ENCODE measurements around the gene ATN1.

The ATN1 gene

DNA sequence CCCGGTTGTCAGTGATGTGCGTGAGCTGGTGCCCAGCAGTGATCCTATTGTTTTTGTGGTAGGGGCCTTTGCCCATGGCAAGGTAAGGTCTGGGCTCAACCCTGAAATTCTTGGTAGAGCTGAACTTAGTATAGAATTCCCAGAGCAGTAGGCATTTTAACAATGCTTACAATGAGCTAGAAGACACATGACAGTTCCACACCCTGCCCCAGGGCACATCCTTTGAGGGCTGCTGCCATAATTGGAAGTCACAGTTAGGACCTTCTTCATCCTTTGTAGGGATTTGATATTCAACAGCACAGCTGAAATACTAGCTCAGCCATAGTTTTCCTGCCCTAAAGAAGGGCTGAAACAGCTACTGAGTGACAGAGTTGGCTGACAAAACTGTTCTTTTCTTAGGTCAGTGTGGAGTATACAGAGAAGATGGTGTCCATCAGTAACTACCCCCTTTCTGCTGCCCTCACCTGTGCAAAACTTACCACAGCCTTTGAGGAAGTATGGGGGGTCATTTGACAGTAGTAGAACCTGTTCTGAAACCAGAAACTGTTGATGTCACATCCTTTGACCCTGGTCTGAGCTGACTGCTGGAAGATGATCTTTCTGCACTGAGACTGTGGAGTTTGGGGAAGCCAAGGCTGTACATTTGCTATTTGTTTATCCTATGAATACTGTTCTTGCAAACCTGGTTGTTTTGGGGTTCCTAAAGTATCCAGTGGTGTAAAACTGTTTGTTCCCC, 47.7 kb downstream of the ATN1 start:
- no peak overlapping the region for H3K27ac ChIP-seq
- TF ChIP-seq, protein P1, sequence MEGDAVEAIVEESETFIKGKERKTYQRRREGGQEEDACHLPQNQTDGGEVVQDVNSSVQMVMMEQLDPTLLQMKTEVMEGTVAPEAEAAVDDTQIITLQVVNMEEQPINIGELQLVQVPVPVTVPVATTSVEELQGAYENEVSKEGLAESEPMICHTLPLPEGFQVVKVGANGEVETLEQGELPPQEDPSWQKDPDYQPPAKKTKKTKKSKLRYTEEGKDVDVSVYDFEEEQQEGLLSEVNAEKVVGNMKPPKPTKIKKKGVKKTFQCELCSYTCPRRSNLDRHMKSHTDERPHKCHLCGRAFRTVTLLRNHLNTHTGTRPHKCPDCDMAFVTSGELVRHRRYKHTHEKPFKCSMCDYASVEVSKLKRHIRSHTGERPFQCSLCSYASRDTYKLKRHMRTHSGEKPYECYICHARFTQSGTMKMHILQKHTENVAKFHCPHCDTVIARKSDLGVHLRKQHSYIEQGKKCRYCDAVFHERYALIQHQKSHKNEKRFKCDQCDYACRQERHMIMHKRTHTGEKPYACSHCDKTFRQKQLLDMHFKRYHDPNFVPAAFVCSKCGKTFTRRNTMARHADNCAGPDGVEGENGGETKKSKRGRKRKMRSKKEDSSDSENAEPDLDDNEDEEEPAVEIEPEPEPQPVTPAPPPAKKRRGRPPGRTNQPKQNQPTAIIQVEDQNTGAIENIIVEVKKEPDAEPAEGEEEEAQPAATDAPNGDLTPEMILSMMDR (IDR thresholded peaks at IDR 0.05): no peak
- peaks cover 64% of the 10 kb centered on the region for H3K36me3 ChIP-seq
- no peak overlapping the region for H3K4me3 ChIP-seq (ENCODE audit: low read depth in 1 of 2, low read length in 1 of 2)
- H3K4me1 ChIP-seq (ENCODE audit: control insufficient read depth in 1 of 2, insufficient read depth in 1 of 2, low read depth in 1 of 2, low read length in 1 of 2): peaks cover 10 to 16% of the 10 kb centered on the region in 2 experiments
- no peaks in the 10 kb centered on the region for H3K27me3 ChIP-seq
- no peaks in the 10 kb centered on the region for H3K9me3 ChIP-seq

DNA sequence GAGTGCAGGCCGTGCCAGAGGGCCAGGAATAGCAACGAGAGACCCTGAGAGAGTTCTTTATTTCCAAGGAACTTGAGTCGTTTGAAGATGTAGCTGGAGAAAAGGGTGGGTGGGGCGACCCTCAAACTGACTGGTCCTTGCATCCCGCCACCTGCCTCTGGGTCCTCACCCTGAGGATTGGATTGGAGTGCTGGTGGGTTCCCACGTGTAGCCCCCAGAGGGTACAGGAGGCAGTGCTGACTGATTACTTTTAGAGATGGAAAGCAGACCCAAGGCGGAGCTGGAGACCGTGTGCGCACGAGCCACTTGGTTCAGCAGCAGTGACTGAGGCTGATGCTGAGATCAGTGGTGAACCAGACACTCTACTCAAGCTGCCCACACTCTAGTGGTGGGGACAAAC, 49.9 kb downstream of the ATN1 start:
- TF ChIP-seq, protein P1 (IDR thresholded peaks at IDR 0.05): no peak
- Histone ChIP-seq H3K27ac (no peak overlapping the region), H3K4me3 (ENCODE audit: low read depth in 1 of 2, low read length in 1 of 2) (no peak overlapping the region), H3K36me3 (peaks cover 86% of the 10 kb centered on the region), H3K27me3 (no peaks in the 10 kb centered on the region), H3K9me3 (no peaks in the 10 kb centered on the region), H3K4me1 (ENCODE audit: control insufficient read depth in 1 of 2, insufficient read depth in 1 of 2, low read depth in 1 of 2, low read length in 1 of 2) (no peaks in the 10 kb centered on the region)

DNA sequence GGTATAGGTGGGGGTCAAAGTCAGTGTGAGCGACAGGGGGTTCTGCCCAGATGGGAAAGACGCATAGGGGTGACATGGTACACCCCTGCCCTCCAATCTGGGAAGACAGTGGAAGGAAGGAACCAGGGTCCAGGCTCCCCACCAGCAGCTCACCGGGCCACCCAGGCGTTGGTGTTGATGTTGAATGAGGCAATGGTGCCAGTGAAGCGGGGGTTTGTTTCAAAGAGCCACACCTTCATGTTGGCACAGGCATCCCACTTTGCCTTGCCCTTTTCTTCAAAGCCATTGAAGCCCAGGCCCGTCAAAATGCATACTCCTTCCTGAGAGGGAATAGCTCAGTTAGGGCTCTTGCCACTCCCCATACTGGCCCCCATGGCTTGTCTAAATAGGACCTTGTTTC, 50.4 kb downstream of the ATN1 start:
- Histone ChIP-seq H3K9me3 (no peaks in the 10 kb centered on the region), H3K27me3 (no peaks in the 10 kb centered on the region), H3K27ac (no peak overlapping the region), H3K4me1 (ENCODE audit: control insufficient read depth in 1 of 2, insufficient read depth in 1 of 2, low read depth in 1 of 2, low read length in 1 of 2) (no peaks in the 10 kb centered on the region), H3K4me3 (ENCODE audit: low read depth in 1 of 2, low read length in 1 of 2) (no peak overlapping the region), H3K36me3 (peaks cover 91% of the 10 kb centered on the region)
- TF ChIP-seq, protein P1 (IDR thresholded peaks at IDR 0.05): no peak

DNA sequence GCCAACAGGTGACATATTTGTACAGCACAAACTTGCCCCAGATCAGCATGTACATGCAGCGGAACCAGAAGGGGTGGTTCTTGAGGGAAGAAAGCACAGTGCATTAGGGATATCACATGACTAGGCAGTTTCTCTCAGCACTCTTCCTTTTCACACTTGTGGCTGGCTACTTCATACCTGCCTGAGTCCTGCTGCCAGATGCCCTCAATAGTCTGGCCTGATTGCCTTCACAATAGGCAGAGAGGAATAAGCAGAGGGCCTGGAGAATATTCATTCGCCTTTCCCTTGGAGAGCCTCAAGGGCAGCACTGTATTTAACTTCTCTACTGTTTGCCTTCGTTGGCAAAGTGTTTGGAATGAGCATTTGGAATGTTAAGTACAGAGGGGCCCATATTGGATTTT, 50.9 kb downstream of the ATN1 start:
- Histone ChIP-seq H3K27ac (no peak overlapping the region), H3K36me3 (peaks cover 93% of the 10 kb centered on the region), H3K4me3 (ENCODE audit: low read depth in 1 of 2, low read length in 1 of 2) (no peak overlapping the region), H3K4me1 (ENCODE audit: control insufficient read depth in 1 of 2, insufficient read depth in 1 of 2, low read depth in 1 of 2, low read length in 1 of 2) (no peaks in the 10 kb centered on the region), H3K27me3 (no peaks in the 10 kb centered on the region), H3K9me3 (no peaks in the 10 kb centered on the region)
- TF ChIP-seq, protein P1 (IDR thresholded peaks at IDR 0.05): no peak

DNA sequence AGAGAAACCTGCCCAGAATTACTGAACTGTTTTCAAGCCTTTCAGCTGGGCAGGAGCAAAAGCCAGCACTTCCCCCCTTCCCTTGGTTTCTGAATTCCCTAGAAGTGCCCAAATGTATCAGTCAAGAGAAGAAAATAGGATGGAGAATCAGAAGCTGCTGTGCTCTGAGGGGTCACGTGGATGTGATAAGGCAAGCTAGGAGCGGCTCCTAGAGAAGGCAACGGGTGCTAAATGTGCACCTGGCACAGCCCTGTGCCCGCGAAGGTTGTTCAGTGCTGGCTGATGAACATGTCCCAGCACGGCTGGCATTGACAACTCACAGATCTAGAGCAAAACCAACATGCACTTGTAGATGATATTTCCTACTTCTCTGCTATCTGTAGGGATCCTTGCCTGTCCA, 51.3 kb downstream of the ATN1 start:
- TF ChIP-seq, protein P1 (IDR thresholded peaks at IDR 0.05): no peak
- Histone ChIP-seq H3K4me1 (ENCODE audit: control insufficient read depth in 1 of 2, insufficient read depth in 1 of 2, low read depth in 1 of 2, low read length in 1 of 2) (no peaks in the 10 kb centered on the region), H3K27ac (no peak overlapping the region), H3K36me3 (peaks cover 91% of the 10 kb centered on the region), H3K4me3 (ENCODE audit: low read depth in 1 of 2, low read length in 1 of 2) (no peak overlapping the region), H3K9me3 (no peaks in the 10 kb centered on the region), H3K27me3 (no peaks in the 10 kb centered on the region)
